ENCODE measurements around the gene AMH.

DNA sequence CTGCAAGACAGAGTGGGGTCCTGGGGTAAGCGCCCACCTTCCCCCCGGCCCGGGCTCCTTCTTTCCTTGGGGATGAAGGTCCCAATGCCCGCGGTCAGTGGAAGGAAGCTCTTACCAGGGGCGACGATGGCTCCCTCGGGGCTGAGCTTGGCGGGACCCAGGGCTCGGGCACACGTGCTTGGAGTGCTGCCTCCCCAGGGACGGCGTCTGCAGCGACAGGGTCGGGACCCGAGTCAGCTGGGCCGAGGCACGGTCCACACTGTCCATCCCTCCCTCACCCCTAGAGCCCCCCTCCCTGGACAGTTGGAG lies 3.6 kb downstream of the AMH start:
- TF ChIP-seq ARNT (IDR thresholded peaks at IDR 0.05) (no peak), POLR2G (IDR thresholded peaks at IDR 0.05; ENCODE audit: low read depth, low read length) (no peak), GABPA (IDR thresholded peaks at IDR 0.05; ENCODE audit: low read depth, low read length) (no peak), GABPA (CRISPR knock-in tag; IDR thresholded peaks at IDR 0.05; ENCODE audit: low read depth) (no peak), POLR2AphosphoS5 (IDR thresholded peaks at IDR 0.05; ENCODE audit: low read depth, low read length) (no peak), XBP1 (CRISPR knock-in tag; IDR thresholded peaks at IDR 0.05) (no peak)

Data from HepG2 (cell line).